Tibial artery (tissue), 4 donors: Measurements from ENCODE around the gene PPAN.

Experiments
- DNase-seq, 2 donors: peaks; one replicate each; pipeline ENCODE4 v3.0.0-alpha.2; 2019
- H3K27ac ChIP-seq, 2 donors: fragments of 200-600 bp; sonication (generic) in 1 of 2; 1 replicate in 1 of 2; 2 replicates in 1 of 2; pipeline ENCODE4 v1.5.1; 2018 to 2019; ENCODE audit warnings: mild to moderate bottlenecking in 1 of 2
- H3K27me3 ChIP-seq, 2 donors: fragments of 200-600 bp; sonication (generic) in 1 of 2; one replicate each; pipeline versions ENCODE4 v1.5.1 to v1.6.0; 2016 to 2019
- H3K36me3 ChIP-seq, 3 donors: fragments of 200-600 bp; sonication (generic) in 2 of 3; one replicate each; pipeline ENCODE4 v1.5.1; 2016 to 2019; ENCODE audit warnings: mild to moderate bottlenecking in 2 of 3
- H3K4me1 ChIP-seq, 4 donors: fragments of 200-600 bp; sonication (generic) in 2 of 4; 1 replicate in 3 of 4; 2 replicates in 1 of 4; pipeline ENCODE4 v1.5.1; 2016 to 2019
- H3K4me3 ChIP-seq, 2 donors: fragments of 200-600 bp; sonication (generic) in 1 of 2; 1 replicate in 1 of 2; 2 replicates in 1 of 2; pipeline ENCODE4 v1.5.1; 2018 to 2019; ENCODE audit warnings: mild to moderate bottlenecking in 2 of 2
- H3K9me3 ChIP-seq, 3 donors: fragments of 200-600 bp; sonication (generic) in 1 of 3; one replicate each; pipeline ENCODE4 v1.5.1; 2016 to 2019
- intact Hi-C: fragments of 100-400 bp; cut with DNase I; formaldehyde crosslinking; loops from one replicate; pipeline ENCODE4 v1.15.0; 2023; ENCODE audit warnings: low total_unique reads
- TF ChIP-seq, protein P1 (sequence below), 2 experiments: fragments of 200-600 bp in 1 of 2; fragments of 450-650 bp in 1 of 2; IDR thresholded peaks; one replicate each; pipeline ENCODE4 v1.5.1; 2017 to 2019; ENCODE audit warnings: antibody characterized with exemption in 2 of 2, mild to moderate bottlenecking in 1 of 2, moderate library complexity in 1 of 2

PPAN gene

DNA sequence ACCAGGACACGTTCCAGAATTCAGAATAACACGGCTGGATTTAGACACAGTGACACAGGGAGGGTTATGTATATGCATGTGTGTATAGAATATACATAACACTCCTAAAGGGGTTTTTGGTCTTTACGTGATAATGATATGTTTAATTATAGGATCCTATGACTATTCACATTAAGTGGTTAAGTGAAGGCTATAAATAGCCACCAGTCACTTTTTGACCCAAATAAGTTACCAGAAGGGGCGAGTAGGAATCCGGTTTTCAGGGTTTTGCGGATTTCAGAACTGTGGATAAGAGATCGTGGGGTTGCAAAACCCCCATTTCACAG is 10.6 kb upstream of the PPAN start:
- no peaks in the 10 kb centered on the region for H3K9me3 ChIP-seq

DNA sequence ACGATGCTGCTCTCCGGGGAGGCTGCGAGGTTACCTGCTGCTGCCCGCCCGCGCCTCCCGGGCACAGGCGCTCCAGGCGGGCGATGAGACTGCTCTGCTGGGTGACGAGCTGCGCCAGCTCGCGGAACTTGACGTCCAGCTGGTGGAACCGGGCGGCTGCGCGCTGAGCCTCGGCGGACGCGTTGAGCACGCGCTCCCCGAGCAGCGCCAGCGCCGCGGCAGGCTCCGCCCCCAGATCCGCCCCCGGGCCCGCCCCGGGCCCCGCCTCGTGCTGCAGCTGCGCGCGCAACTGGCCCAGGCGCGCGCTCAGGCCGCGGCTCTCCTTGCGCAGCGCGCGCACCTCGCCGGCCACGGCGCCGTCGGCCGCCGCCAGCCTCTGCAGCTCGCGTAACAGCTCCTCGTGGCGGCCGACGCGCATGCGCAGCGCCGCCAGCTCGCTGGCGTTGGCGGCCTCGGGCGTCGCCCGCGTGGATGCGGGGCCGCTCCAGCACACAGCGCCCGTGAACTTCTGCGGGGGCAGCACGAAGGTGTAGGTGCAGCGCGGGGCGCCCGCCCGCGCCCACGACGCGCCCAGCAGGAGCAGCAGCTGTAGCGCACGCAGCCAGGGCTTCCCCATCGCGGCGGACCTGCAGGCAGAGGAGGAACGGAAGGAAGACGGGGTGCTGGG is 10.1 kb upstream of the PPAN start:
- TF ChIP-seq, protein P1, sequence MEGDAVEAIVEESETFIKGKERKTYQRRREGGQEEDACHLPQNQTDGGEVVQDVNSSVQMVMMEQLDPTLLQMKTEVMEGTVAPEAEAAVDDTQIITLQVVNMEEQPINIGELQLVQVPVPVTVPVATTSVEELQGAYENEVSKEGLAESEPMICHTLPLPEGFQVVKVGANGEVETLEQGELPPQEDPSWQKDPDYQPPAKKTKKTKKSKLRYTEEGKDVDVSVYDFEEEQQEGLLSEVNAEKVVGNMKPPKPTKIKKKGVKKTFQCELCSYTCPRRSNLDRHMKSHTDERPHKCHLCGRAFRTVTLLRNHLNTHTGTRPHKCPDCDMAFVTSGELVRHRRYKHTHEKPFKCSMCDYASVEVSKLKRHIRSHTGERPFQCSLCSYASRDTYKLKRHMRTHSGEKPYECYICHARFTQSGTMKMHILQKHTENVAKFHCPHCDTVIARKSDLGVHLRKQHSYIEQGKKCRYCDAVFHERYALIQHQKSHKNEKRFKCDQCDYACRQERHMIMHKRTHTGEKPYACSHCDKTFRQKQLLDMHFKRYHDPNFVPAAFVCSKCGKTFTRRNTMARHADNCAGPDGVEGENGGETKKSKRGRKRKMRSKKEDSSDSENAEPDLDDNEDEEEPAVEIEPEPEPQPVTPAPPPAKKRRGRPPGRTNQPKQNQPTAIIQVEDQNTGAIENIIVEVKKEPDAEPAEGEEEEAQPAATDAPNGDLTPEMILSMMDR (IDR thresholded peaks at IDR 0.05), result no peak
- no peaks in the 10 kb centered on the region for H3K27me3 ChIP-seq
- intact Hi-C loops, result no loop called here
- H3K4me1 ChIP-seq, result peaks cover 0 to 17% (median 8%) of the 10 kb centered on the region in 4 donors
- peaks cover 0 to 26% (median 19%) of the 10 kb centered on the region in 3 donors for H3K36me3 ChIP-seq
- peak; percentile 80 to 92 for DNase-seq
- H3K27ac ChIP-seq, result peak overlapping the region; percentile 56 to 61
- H3K9me3 ChIP-seq, result no peaks in the 10 kb centered on the region
- peak overlapping the region; percentile 49 to 60 for H3K4me3 ChIP-seq

More for the DNA sequence above, 10.6 kb upstream of the PPAN start:
- intact Hi-C loops, result no loop called here
- TF ChIP-seq, protein P1 (IDR thresholded peaks at IDR 0.05), result no peak
- peaks cover 0 to 31% (median 22%) of the 10 kb centered on the region in 3 donors for H3K36me3 ChIP-seq
- H3K27ac ChIP-seq, result peak overlapping the region; percentile 56 to 61
- H3K4me1 ChIP-seq, result peaks cover 0 to 17% (median 8%) of the 10 kb centered on the region in 4 donors
- no peaks in the 10 kb centered on the region for H3K27me3 ChIP-seq
- peak overlapping the region; percentile 49 to 60 for H3K4me3 ChIP-seq
- DNase-seq, result no peak

DNA sequence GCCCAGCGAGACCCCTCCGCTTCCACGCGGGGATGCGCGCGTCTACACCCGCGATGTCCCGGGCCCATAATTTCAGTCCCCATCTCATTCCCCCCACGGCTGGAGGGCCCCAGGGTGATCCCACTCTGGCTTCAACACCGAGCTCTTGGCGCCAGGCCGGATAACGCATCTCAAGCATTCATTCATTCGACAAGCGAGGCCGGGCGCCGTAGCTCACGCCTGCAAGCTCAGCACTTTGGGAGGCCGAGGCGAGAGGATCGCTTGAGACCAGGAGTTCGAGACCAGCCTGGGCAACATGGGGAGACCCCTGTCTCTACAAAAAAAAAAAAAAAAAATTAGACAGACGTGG is 9.6 kb upstream of the PPAN start:
- Histone ChIP-seq H3K27me3 (no peaks in the 10 kb centered on the region), H3K9me3 (no peaks in the 10 kb centered on the region), H3K4me1 (peaks cover 0 to 17% (median 8%) of the 10 kb centered on the region in 4 donors), H3K4me3 (peak overlapping the region; percentile 49 to 60), H3K27ac (peak overlapping the region; percentile 44 to 47), H3K36me3 (peaks cover 0 to 20% (median 15%) of the 10 kb centered on the region in 3 donors)
- intact Hi-C loops, result no loop called here
- TF ChIP-seq, protein P1 (IDR thresholded peaks at IDR 0.05), result no peak
- DNase-seq, result peak in 1 of 2 donors; percentile 74

DNA sequence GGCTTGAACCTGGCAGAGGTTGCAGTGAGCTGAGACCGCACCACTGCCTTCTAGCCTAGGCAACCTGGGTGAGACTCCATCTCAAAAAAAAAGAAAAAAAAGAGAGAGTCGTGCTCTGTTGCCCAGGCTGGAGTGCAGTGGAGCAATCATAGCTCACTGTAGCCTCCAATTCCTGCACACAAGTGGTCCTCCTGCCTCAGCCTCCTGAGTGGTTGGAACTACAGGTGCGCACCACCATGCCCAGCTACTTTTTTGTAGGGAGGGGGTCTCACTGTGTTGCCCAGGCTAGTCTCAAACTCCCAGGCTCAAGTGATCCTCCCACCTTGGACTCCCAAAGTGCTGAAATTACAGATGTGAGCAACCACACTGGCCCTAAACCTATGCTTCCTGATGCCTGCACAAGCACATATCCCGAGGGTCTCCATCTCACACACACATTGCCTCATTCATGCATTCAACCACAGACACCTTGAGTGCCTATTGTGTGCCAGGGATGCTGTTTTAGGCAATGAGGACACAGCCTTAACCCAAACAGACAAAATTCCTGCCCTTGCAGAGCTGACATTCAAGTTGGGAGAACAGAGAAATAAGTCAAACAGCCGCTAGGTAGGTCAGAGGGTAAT is 5.9 kb upstream of the PPAN start:
- no peak overlapping the region for H3K4me3 ChIP-seq
- H3K4me1 ChIP-seq, result peaks cover 0 to 17% (median 8%) of the 10 kb centered on the region in 4 donors
- H3K36me3 ChIP-seq, result no peaks in the 10 kb centered on the region
- DNase-seq, result no peak
- TF ChIP-seq, protein P1 (IDR thresholded peaks at IDR 0.05), result no peak
- no peak overlapping the region for H3K27ac ChIP-seq
- intact Hi-C loops, result loop anchor here (10.0 kb wide), 1 partner anchor 95 kb away; the partner anchor contains the start of gene DNMT1
- H3K9me3 ChIP-seq, result no peaks in the 10 kb centered on the region
- H3K27me3 ChIP-seq, result no peaks in the 10 kb centered on the region

DNA sequence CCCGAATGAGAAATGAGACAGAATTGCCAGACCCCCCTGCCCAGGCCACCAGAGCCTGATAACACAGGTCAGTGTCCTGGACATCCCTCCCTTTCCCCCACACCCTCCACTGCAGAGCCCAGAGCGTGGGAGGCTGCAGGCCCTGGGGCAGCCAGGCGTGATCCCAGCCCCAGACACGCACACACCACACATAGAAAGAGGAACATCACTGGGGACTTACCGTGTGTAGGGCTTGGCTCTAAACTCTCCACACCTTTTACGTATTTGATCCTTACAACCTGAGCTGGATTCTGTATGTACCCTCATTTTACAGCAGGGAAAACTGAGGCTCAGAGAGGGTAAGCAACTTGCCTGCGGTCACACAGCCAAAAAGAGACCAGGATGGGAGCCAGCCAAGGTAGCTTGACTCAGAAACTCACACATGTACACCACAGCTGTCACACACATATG is 3.4 kb upstream of the PPAN start:
- intact Hi-C loops, result loop anchor here (10.0 kb wide), 1 partner anchor 92 kb away; the partner anchor contains the start of gene DNMT1
- Histone ChIP-seq H3K27ac (no peak overlapping the region), H3K27me3 (no peaks in the 10 kb centered on the region), H3K4me1 (peaks cover 0 to 18% (median 15%) of the 10 kb centered on the region in 4 donors), H3K36me3 (peaks cover 5% of the 10 kb centered on the region in 3 donors), H3K4me3 (no peak overlapping the region), H3K9me3 (no peaks in the 10 kb centered on the region)
- DNase-seq, result no peak
- TF ChIP-seq, protein P1 (IDR thresholded peaks at IDR 0.05), result no peak
